ENCODE results near the gene DDAH1.
"Not testable (repeated sequence)": the region's sequence is repeated elsewhere in the genome, so short reads cannot be mapped to it uniquely, and the experiment has no call there.

The DDAH1 gene

DNA sequence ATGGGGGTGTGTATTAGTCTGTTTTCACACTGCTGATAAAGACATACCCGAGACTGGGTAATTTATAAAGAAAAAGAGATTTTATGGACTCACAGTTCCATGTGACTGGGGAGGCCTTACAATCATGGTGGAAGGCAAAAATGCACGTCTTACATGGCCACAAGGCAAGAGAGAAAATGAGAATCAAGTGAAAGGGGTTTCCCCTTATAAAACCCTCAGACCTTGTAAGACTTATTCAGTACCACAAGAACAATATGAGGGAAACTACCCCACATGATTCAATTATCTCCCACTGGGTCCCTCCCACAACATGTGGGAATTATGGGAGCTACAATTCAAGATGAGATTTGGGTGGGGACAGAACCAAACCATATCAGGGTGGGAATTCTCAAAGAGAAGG is 5.2 kb upstream of the DDAH1 start:
- not testable (repeated sequence) for DNase-seq (ENCODE audit: low read depth, low spot score)

DNA sequence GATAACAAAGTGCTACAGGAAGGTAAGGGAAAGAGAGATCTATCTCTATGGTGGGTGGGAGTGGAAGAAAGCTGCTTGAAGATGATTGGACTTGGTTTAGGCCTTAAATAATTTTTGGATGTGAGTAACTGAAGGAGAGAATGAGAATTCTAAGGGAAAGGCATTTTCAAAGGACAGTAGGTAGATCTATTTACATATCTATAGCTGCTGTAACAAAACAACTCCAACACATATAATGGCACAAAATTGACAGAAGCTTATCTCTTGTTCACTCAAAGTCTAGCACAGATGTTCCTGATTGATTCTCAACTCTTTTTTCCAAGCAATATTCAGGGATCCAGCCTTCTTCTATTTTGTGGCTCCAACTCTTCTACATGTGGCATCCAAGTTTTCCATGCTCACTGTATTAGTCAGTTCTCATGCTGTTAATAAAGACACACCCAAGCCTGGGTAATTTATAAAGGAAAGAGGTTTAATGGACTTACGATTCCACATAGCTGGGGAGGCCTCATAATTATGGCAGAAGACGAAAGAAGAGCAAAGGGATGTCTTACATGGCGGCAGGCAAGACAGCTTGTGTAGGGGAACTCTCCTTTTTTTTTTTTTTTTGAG is 3.1 kb upstream of the DDAH1 start:
- DNase-seq (ENCODE audit: low read depth, low spot score): no peak

DNA sequence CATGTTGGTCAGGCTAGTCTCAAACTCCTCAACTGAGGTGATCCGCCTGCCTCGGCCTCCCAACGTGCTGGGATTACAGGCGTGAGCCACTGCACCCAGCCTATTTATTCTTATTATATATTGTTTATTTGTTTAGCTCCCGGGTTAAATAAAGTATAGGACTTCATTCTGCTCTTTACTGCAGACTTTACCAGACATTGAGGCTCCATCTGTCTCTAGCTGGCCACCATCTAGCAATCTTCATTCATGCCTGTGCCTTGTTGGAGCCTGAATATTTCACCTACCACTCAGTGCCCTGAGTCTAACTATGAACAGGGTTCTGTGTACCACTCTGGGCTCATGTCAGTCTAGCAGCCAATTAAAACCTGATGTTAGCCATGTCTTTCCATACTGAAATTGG is 2.1 kb upstream of the DDAH1 start:
- DNase-seq (ENCODE audit: low read depth, low spot score): no peak

GRCh38 chr1:85465786-85466134 is 801 bp upstream of the DDAH1 start:
- no peak for DNase-seq (ENCODE audit: low read depth, low spot score)

DNA sequence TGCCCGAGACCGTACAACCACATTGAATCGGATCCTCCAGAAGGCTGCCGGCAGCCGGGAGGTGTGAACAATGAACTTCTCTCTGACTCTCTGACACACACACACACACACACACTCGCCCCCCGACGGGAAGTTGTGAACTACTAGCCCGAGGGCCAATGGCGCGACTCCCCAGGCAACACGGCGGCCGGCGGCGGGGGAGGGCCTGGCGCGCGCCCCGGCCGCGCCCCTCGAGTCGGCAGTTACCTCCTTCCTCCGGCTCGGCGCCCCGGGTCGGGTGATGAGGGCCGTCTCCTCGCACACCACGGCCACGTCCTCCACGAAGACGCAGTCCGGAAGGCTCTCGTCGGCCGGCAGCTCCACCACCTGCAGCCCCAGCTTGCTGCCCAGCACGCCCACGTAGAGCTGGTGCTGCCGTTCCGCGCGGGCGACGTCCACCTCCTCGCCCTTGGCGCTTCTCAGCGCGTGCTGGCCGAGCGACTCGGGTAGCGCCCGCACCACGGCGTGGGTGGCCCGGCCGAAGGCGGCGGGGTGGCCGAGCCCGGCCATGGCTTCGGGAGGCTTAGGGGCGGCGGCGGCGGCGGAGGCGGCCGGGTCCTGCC is 361 bp downstream of the DDAH1 start:
- no peak for DNase-seq (ENCODE audit: low read depth, low spot score)

DNA sequence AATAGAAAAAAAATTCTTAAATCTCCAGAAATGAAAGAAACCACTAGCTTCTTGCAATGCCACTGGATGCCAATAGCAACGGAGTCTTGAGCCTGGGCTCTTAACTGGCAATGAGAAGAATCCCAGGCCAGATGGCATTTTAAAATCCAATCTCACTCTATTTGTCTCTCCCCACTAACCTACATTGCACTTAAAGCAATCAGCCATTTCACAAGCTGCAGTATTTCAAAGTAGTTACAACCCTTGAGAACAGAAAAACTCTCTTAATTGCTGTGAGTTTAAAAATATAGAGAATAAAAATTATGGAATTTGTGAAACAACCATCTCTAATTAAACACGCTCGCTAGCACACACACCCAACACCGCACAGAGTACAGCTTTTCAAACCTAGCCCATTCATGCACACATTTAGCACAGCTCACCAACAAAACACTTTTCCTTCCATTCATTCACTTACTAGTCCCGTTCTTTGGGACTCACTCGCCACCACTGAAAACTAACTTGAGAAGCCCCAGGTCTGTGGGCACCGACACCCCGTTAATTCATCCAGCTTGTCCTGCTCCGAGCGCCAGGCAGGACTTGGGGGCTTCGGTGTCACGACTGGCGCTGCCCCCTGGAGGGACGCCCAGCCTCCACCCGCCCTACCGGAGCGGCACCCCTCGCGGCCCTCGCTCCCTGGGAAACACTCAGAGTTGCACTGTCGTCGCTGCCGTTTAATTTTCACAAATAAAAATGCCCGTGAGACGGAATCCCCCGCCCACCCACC is 1.0 kb downstream of the DDAH1 start:
- no peak for DNase-seq (ENCODE audit: low read depth, low spot score)

- DNase-seq (ENCODE audit: low read depth, low spot score): no peak
Observed at GRCh38 chr1:85462931-85463649, 1.9 kb downstream of the DDAH1 start.

- DNase-seq (ENCODE audit: low read depth, low spot score): no peak
Observed at GRCh38 chr1:85461216-85461918, 3.6 kb downstream of the DDAH1 start.

- no peak for DNase-seq (ENCODE audit: low read depth, low spot score)
Observed at GRCh38 chr1:85460555-85461088, 4.3 kb downstream of the DDAH1 start.

DNA sequence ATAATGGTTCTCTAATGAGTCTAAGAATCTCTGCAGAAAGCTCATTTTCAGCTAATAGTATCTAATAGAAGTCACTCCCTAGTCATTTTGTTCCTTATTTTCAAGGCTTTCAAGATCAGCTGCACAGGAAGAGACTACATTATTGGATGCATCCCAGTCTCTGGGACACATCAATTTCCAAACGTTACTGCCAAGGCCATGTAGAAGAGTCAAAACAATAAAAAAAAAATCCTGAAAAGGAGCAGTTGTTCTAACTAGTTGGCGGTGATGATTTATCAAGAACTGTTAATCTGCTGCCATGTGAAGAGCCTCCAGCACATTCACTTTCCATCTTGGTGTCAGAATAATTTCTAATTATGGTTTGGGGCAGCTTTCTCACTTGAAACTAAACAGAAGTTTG is 5.7 kb downstream of the DDAH1 start:
- DNase-seq (ENCODE audit: low read depth, low spot score): no peak

GRCh38 chr1:85454214-85454613 is 10.7 kb downstream of the DDAH1 start:
- DNase-seq (ENCODE audit: low read depth, low spot score): no peak

DNA sequence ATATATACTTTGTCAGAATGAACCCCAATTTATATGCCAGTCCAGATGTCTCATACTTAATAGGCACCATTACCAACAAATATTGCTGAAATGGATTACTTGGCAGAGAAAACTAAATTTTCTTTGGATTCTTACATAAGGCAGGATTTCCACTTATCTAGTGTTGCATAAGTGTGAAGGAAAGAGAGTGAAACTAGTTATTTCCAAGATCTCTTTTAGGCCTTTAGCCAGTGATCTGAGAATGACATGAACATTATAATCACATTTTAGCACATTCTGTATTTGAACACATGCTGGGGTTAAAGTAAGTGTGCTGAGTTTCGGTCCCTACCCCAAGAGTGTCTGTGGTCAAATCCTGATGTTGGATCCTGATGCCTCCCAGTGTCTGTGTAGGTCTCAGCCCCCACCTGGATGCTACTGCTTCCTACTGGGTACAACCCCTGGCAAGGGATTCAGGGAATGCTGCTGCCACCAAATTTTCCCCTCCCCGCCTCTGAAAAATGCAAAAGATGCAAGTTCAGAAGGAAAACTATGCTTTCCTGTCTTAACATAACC is 11.2 kb downstream of the DDAH1 start:
- DNase-seq (ENCODE audit: low read depth, low spot score): no peak

- no peak for DNase-seq (ENCODE audit: low read depth, low spot score)
Observed at GRCh38 chr1:85452948-85453347, 12.0 kb downstream of the DDAH1 start.

DNA sequence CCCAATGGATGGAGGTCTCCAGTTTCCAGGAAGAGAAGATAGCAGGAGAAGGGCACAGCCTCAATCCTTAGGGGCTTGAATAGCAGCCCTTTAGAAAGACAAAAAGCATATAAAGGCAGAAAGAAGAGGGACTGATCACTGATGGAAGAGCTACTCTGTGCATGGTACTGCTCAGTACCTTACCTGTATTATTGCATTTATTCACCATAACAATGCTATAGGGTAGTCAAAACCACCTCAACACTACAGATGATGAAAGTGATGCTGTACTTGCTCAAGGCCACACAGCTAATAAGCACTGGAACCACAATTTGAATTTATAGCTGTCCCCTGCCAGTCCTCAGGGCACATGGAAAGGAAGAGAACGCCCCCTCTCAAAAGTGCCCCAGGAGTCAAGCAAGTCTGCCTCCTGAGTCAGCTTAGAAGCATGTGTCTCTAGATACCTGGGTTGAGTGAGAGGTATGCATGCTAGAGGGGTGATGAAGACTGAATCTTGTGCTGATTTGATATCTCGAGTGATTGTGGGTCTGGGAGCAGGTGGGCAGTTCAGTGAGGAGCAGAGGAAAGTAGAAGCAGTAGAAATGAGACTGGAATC is 13.6 kb downstream of the DDAH1 start:
- no peak for DNase-seq (ENCODE audit: low read depth, low spot score)

DNA sequence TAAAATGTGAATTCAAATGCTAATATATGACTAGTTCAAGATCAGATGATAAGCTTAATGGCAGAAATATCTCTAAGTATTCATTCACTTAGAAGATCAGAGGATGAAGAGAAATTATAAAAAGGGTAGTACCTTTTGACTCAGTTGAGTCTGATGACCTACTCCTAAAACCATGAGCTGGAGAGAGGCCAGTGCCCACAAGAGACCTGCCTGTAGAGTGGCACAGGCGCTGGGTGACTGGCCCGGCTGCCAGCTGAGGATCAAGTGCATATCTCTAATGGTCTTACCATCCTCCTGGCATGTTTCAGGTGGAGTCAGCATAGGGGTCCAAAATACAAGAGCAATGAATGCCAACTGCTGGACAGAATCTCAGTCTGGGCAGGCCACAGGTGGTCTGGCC is 14.1 kb downstream of the DDAH1 start:
- no peak for DNase-seq (ENCODE audit: low read depth, low spot score)

- no peak for DNase-seq (ENCODE audit: low read depth, low spot score)
Observed at GRCh38 chr1:85449356-85449755, 15.6 kb downstream of the DDAH1 start.

DNA sequence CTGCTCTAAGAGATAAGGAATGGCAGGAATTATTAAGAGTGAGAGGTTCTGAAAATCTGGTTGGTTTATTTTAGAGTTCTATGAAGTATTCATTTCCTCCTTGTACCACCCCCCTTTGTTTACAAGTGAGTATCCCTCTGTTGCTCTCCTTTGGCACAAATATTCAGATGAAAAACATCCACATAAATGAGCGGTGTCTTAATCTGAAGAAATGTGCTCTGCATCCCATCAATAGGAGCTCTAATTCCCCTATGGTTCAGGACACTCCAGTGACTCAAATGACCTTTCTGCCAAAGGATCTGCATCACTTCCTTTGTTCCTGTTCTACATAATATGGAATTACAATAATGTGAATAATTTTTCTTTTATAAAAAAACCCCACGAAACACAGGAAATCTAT is 16.6 kb downstream of the DDAH1 start:
- DNase-seq (ENCODE audit: low read depth, low spot score): no peak

- DNase-seq (ENCODE audit: low read depth, low spot score): no peak
Observed at GRCh38 chr1:85447006-85447943, 17.7 kb downstream of the DDAH1 start.

DNA sequence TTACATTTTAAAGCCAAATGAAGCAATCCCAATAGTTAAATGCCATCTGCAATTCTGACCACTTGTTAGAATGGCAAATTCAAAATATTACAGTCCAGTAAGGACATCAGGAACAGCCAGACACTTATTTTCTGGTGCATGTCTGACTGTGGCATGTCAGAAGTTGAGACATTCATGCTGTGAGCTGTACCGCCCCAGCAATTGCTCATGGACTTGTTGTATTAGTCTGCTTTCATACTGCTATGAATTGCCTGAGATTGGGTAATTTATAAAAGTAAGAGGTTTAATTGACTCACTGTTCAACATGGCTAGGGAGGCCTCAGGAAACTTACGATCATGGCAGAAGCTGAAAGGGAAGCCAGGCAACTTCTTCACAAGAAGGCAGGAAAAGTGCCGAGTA is 19.1 kb downstream of the DDAH1 start:
- DNase-seq (ENCODE audit: low read depth, low spot score): no peak

GRCh38 chr1:85444381-85444780 is 20.6 kb downstream of the DDAH1 start:
- no peak for DNase-seq (ENCODE audit: low read depth, low spot score)

Measured in activated naive CD8-positive, alpha-beta T cell treated with anti-CD3 and anti-CD28 coated beads, Interleukin-2, amount 50 U/mL, for 16 hours (primary cell).